ENCODE results near the gene MASP2.

DNA sequence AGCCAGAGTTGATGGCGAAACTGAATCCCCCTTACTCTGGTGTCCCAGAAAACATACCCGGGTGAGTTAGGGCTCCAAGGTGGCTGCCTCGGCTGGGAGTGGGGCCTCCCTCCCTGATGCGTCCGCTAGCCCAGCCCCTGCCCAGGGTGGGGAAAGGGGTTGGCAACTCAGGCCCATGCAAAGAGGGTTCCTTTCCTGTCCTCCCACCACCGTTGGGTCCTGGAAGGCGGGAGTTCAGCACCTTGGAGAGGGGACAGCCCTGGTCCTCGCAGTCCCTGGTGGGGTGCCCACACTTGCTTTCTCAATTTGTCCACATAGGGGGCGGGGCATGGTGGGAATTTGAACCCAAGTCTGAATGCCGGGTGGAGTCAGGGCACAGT lies 6.7 kb upstream of the MASP2 start:
- no peak for TF ChIP-seq CREB1 (IDR thresholded peaks at IDR 0.05)
- no peak for TF ChIP-seq SUZ12 (IDR thresholded peaks at IDR 0.05; ENCODE audit: low read length)
